GM18868 (cell line): ENCODE results near the gene NPM3.

Experiments
- ATAC-seq: cut with Tn5 transposase; IDR thresholded peaks from one replicate; pipeline ENCODE4 v1.9.1; 2021; ENCODE audit warnings: mild to moderate bottlenecking, moderate library complexity; ENCODE audit not compliant: unreplicated experiment

NPM3 gene

GRCh38 chr10:101760510-101760909 lies 22.7 kb downstream of the NPM3 start:
- no peak for ATAC-seq

- no peak for ATAC-seq
These were observed 23.7 kb downstream of the NPM3 start for GRCh38 chr10:101759309-101760247.

GRCh38 chr10:101758858-101759257 lies 24.4 kb downstream of the NPM3 start:
- ATAC-seq = no peak

- ATAC-seq = no peak
These were observed 31.0 kb downstream of the NPM3 start for GRCh38 chr10:101752241-101752640.

GRCh38 chr10:101749047-101750016 lies 33.9 kb downstream of the NPM3 start:
- no peak for ATAC-seq

GRCh38 chr10:101748496-101748895 lies 34.8 kb downstream of the NPM3 start:
- ATAC-seq = no peak

GRCh38 chr10:101745074-101745696 lies 38.1 kb downstream of the NPM3 start:
- ATAC-seq = no peak

GRCh38 chr10:101744267-101744666 lies 39.0 kb downstream of the NPM3 start:
- ATAC-seq = no peak

- ATAC-seq = no peak
These were observed 41.3 kb downstream of the NPM3 start for GRCh38 chr10:101741938-101742337.

GRCh38 chr10:101736666-101737065 lies 46.6 kb downstream of the NPM3 start:
- no peak for ATAC-seq

- no peak for ATAC-seq
These were observed 51.1 kb downstream of the NPM3 start for GRCh38 chr10:101732096-101732495.
